HG02623 (cell line): ENCODE measurements around the gene CACFD1.

Experiments
- ATAC-seq: cut with Tn5 transposase; IDR thresholded peaks from one replicate; pipeline ENCODE4 v1.9.1; 2021; ENCODE audit warnings: moderate library complexity; ENCODE audit not compliant: unreplicated experiment

Gene CACFD1

GRCh38 chr9:133515615-133516255 is 56.0 kb downstream of the CACFD1 start:
- ATAC-seq, result no peak

DNA sequence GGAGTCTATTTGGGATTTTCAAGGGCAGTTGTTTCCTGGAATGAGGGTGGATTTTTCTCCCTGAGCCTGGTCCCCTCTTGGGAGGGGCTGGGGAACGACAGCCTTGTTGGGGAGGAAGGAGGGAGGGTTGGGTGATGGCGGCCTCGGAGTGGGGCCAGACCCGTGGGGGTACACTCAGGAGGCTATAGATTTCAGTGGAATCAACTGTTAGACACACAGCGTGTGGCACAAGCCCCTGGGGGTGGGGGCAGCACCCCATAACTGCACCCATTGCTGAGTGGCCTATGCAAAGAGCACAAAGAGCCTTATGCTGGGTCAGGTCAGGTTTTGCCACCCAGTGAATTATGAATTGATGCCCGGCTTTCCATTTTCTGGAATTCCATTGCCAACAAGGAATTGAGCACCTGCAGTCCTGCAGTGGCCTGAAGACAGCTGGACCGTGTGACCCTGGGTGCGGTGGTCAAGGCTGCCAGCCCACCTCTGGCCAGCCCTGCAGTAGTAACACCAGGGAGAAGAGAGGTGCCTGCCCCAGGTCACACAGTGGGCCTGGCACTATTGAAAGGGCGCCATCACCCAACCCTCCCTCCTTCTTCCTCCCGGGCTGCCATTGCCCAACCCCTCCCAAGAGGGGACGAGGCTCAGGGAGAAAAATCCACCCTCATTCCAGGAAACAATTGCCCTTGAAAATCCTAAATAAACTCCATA is 56.6 kb downstream of the CACFD1 start:
- ATAC-seq, result no peak

- ATAC-seq, result no peak
These were observed 57.2 kb downstream of the CACFD1 start for GRCh38 chr9:133516961-133517350.

DNA sequence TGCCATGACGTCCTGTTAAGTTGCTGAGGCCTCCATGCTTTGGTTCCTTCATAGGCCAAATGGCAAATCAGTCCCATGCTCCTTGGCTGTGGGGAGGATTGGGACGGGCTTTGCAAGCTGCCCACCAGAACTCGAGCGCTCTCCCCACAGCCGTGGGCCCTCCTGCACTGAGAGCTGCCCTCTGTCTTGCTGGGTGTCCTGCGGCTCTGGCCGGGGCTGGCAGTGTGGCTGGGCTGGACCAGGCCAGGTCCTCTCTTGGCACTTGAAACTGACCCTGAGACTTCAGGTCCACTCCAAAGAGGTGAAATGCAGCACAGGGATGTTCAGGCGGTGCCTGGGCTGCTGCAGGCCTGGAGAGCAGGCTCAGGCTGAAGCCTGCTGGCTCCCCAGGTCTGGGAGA is 57.9 kb downstream of the CACFD1 start:
- no peak for ATAC-seq

- no peak for ATAC-seq
These were observed 58.4 kb downstream of the CACFD1 start for GRCh38 chr9:133518200-133518599.

GRCh38 chr9:133518706-133519449 is 59.1 kb downstream of the CACFD1 start:
- no peak for ATAC-seq

GRCh38 chr9:133519693-133520092 is 59.9 kb downstream of the CACFD1 start:
- ATAC-seq, result no peak

DNA sequence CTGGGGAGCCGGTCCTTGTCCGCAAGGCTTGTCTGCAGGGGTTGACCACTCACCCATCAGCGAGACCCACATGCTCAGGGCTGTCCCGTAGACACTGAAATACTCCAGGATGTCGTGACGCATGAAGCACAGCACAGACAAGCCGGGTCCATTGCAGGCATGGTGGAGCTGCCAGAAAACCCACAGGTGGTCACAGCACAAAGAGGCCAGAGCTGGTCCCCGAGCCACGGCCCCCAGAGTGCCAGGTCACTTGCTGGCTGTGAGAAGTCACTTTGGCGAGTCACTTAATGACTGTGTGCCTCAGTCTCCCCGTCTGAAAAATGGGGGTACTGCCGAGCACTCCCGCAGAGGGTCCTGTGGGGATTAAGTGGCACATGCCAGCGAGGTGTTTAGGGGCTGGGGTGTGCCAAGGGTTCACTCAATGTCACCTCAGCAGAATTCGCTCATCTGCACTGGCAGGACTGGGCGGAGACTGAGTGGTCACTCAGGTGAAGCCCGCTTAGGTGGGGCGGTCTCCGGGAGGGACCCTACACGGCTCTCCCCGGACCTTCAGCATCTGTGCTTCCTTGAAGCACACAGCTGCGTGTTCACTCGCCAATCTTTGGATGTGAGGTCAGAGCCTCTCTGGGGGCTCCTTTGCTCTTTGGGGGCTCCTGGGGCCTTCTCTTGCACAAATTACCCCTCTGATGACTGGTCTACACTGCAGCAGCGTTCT is 60.5 kb downstream of the CACFD1 start:
- ATAC-seq, result no peak
